ENCODE measurements around the gene ARMC7.

DNA sequence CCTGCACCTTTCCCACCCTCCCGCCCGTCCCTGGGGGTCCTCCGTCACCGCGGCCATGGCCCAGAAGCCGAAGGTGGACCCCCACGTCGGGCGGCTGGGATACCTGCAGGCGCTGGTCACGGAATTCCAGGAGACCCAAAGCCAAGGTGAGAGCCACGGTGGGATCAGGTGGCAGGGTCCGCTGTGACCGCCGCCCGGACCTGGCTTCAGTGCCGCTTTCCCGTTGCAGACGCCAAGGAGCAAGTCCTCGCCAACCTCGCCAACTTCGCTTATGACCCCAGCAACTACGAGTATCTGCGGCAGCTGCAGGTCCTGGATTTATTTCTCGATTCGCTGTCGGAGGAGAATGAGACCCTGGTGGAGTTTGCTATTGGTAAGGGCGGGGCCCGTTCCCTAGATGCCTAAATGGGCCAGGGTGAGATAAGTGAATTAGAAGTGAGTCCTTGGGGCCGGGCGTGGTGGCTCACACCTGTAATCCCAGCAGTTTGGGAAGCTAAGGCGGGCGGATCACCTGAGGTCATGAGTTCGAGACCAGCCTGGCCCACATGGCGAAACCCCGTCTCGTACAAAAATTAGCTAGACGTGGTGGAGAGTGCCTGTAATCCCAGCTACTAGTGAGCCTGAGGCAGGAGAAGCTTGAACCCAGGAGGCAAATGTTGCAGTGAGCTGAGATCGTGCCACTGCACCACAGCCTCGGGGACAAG is 617 bp downstream of the ARMC7 start:
- TF ChIP-seq, protein P1, sequence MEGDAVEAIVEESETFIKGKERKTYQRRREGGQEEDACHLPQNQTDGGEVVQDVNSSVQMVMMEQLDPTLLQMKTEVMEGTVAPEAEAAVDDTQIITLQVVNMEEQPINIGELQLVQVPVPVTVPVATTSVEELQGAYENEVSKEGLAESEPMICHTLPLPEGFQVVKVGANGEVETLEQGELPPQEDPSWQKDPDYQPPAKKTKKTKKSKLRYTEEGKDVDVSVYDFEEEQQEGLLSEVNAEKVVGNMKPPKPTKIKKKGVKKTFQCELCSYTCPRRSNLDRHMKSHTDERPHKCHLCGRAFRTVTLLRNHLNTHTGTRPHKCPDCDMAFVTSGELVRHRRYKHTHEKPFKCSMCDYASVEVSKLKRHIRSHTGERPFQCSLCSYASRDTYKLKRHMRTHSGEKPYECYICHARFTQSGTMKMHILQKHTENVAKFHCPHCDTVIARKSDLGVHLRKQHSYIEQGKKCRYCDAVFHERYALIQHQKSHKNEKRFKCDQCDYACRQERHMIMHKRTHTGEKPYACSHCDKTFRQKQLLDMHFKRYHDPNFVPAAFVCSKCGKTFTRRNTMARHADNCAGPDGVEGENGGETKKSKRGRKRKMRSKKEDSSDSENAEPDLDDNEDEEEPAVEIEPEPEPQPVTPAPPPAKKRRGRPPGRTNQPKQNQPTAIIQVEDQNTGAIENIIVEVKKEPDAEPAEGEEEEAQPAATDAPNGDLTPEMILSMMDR (IDR thresholded peaks at IDR 0.05): no peak
- no peak for TF ChIP-seq POLR2A (IDR thresholded peaks at IDR 0.05)

Data from breast epithelium (tissue), 3 donors.